HL-60 (cell line): Measurements from ENCODE around the gene LEF1.

Experiments used
- CTCF ChIP-seq: IDR thresholded peaks from one replicate; pipeline ENCODE4 v1.5.1; 2011; ENCODE audit warnings: low read length, control low read depth, inconsistent platforms; ENCODE audit not compliant: insufficient read depth
- GABPA ChIP-seq: IDR thresholded peaks from 2 replicates; pipeline ENCODE4 v1.6.1; 2012; ENCODE audit warnings: low read depth
- POLR2AphosphoS5 ChIP-seq: IDR thresholded peaks from 2 replicates; pipeline ENCODE4 v1.6.1; 2012; ENCODE audit warnings: low read depth
- REST ChIP-seq: IDR thresholded peaks from 2 replicates; pipeline ENCODE4 v1.6.1; 2012; ENCODE audit warnings: low read depth; ENCODE audit not compliant: insufficient replicate concordance

- no peak for TF ChIP-seq REST
- TF ChIP-seq CTCF = no peak
- no peak for TF ChIP-seq POLR2AphosphoS5
- TF ChIP-seq GABPA = no peak
These were observed 120.6 kb downstream of the LEF1 start for GRCh38 chr4:108048157-108048556.
